Activated CD4-positive, alpha-beta T cell treated with anti-CD3 and anti-CD28 coated beads, Interleukin-2, amount 10 ng/mL, durations not matched to agents 24 days and 14 days (primary cell): Measurements from ENCODE around the gene PC. TPM values are rescaled to one million over a fixed set of nuclear protein-coding genes. Genes with fewer than 3 reads are reported as not detected.
A peak's percentile ranks its signal among the peaks of the same experiment; 100 is the strongest.

Experiments used
- DNase-seq: peaks from one replicate; pipeline ENCODE4 v3.0.0; 2022
- H3K27ac Mint-ChIP-seq: one replicate; pipeline ENCODE4 v1.8.0; 2022; ENCODE audit warnings: mild to moderate bottlenecking, mixed read lengths
- H3K27me3 Mint-ChIP-seq: one replicate; pipeline ENCODE4 v1.8.0; 2022; ENCODE audit warnings: mixed read lengths
- H3K36me3 Mint-ChIP-seq: one replicate; pipeline ENCODE4 v1.8.0; 2022; ENCODE audit warnings: low read depth, mild to moderate bottlenecking, mixed read lengths
- H3K4me1 Mint-ChIP-seq: one replicate; pipeline ENCODE4 v1.8.0; 2021; ENCODE audit warnings: mixed read lengths
- H3K4me3 Mint-ChIP-seq: one replicate; pipeline ENCODE4 v1.8.0; 2022; ENCODE audit warnings: mild to moderate bottlenecking, moderate library complexity, mixed read lengths
- H3K9me3 Mint-ChIP-seq: one replicate; pipeline ENCODE4 v1.8.0; 2021; ENCODE audit warnings: mixed read lengths
- intact Hi-C: fragments of 100-400 bp; cut with micrococcal nuclease; formaldehyde crosslinking; loops from one replicate; pipeline ENCODE4 v1.15.1; 2023
- total RNA-seq: library from RNA; stranded (reverse); gene quantifications from 2 replicates; pipeline ENCODE4 v1.2.3, GENCODE V29; 2022

The PC gene
- total RNA-seq, 1 donor from 2014 or later = 13.1 TPM

DNA sequence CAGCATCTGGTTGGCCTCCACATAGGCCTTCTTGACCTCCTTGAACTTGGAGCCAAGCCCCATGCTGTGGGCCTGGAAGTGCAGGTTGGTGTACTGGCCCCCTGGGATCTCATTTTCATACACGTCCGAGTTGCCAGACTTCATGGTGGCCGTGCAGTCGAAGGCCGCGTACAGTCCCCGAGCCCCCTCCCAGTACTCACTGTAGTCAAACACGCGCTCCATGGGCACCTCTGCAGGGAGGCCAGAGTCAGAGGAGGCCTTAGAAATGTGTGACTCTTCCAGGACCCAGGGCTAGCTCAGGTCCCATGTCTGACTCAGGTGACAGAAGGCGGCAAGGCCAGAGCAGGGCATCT lies 108.0 kb downstream of the PC start:
- peak; percentile 54 for DNase-seq
- H3K4me1 Mint-ChIP-seq = peaks cover 14% of the 10 kb centered on the region
- H3K9me3 Mint-ChIP-seq = no peaks in the 10 kb centered on the region
- H3K4me3 Mint-ChIP-seq = no peak overlapping the region
- intact Hi-C loops = no loop called here
- H3K27ac Mint-ChIP-seq = no peak overlapping the region
- no peaks in the 10 kb centered on the region for H3K27me3 Mint-ChIP-seq
- H3K36me3 Mint-ChIP-seq = peaks cover 7% of the 10 kb centered on the region

DNA sequence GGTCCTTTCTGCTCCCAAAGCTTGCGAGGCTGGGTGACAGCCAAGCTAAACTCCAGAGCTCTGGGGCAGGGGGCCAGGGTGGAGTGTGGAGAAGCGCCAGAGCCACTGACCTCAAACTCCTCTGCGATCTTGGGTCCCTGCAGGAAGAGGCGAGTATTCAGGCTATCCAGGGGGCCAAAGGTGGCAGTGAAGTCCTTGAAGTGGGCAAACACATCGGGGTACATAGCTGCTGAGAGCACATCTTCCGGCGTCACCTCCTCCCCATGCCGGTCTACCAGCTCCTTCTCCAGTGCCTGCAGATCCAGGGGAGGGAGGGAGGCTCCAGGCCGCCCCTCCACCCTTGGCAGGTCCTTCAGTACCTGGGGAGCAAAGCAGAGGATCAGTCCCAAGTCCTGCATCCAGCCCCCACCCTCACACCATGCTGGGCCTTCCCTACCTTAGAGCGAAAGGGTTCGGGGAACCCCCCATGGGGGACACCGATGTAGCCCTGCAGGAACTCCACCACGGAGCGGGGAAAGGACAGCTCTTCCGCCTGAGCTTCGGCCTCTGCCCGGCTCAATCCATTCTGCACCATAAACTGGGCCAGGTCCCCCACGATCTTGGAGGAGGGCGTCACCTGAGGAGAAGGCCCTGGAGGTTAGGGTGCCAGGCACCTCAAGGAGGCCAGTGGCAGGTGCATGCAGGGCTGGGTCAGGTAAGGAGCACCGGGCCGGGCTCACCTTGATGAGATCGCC lies 108.5 kb downstream of the PC start:
- Mint-ChIP-seq H3K4me3 (no peak overlapping the region), H3K27me3 (no peaks in the 10 kb centered on the region), H3K9me3 (no peaks in the 10 kb centered on the region), H3K4me1 (peaks cover 19% of the 10 kb centered on the region), H3K27ac (no peak overlapping the region), H3K36me3 (peaks cover 12% of the 10 kb centered on the region)
- DNase-seq = no peak
- intact Hi-C loops = no loop called here

GRCh38 chr11:66848671-66849500 lies 109.3 kb downstream of the PC start:
- intact Hi-C loops = no loop called here
- no peaks in the 10 kb centered on the region for H3K9me3 Mint-ChIP-seq
- H3K27ac Mint-ChIP-seq = no peak overlapping the region
- H3K27me3 Mint-ChIP-seq = no peaks in the 10 kb centered on the region
- H3K36me3 Mint-ChIP-seq = peaks cover 13% of the 10 kb centered on the region
- no peak overlapping the region for H3K4me3 Mint-ChIP-seq
- H3K4me1 Mint-ChIP-seq = peaks cover 20% of the 10 kb centered on the region
- no peak for DNase-seq

- Mint-ChIP-seq H3K4me1 (peaks cover 20% of the 10 kb centered on the region), H3K4me3 (no peak overlapping the region), H3K36me3 (peaks cover 14% of the 10 kb centered on the region), H3K27ac (no peak overlapping the region), H3K9me3 (no peaks in the 10 kb centered on the region), H3K27me3 (no peaks in the 10 kb centered on the region)
- DNase-seq = no peak
- intact Hi-C loops = no loop called here
Observed at GRCh38 chr11:66847461-66848232, 110.5 kb downstream of the PC start.

DNA sequence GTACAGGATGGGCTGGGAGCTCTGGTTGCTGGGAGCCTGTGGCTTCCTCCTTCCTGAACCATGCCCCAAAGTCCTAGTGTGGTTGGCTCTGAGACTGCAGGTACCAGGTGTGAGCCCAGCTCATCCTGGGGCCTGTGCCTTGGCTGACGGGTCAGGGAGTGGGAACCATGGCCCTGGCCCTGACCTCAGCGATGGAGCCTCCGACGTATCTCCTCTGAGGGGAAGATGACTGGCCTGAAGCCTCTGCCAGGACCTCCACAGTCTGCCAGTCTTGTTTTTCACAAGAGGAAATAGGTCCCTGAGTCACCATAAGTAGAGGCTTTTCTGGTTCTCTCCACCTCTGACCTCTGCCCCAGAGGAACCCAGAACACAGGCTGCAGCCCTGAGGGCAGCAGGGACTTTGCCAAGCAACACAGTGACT lies 111.5 kb downstream of the PC start:
- H3K4me3 Mint-ChIP-seq = no peak overlapping the region
- peaks cover 19% of the 10 kb centered on the region for H3K36me3 Mint-ChIP-seq
- no peaks in the 10 kb centered on the region for H3K9me3 Mint-ChIP-seq
- H3K4me1 Mint-ChIP-seq = peaks cover 24% of the 10 kb centered on the region
- no peak overlapping the region for H3K27ac Mint-ChIP-seq
- no peak for DNase-seq
- no peaks in the 10 kb centered on the region for H3K27me3 Mint-ChIP-seq
- intact Hi-C loops = no loop called here

- intact Hi-C loops = no loop called here
- H3K4me1 Mint-ChIP-seq = peaks cover 29% of the 10 kb centered on the region
- DNase-seq = peak; percentile 56
- H3K4me3 Mint-ChIP-seq = no peak overlapping the region
- H3K27me3 Mint-ChIP-seq = no peaks in the 10 kb centered on the region
- H3K9me3 Mint-ChIP-seq = no peaks in the 10 kb centered on the region
- no peak overlapping the region for H3K27ac Mint-ChIP-seq
- peaks cover 22% of the 10 kb centered on the region for H3K36me3 Mint-ChIP-seq
Observed at GRCh38 chr11:66845876-66846212, 112.3 kb downstream of the PC start.

DNA sequence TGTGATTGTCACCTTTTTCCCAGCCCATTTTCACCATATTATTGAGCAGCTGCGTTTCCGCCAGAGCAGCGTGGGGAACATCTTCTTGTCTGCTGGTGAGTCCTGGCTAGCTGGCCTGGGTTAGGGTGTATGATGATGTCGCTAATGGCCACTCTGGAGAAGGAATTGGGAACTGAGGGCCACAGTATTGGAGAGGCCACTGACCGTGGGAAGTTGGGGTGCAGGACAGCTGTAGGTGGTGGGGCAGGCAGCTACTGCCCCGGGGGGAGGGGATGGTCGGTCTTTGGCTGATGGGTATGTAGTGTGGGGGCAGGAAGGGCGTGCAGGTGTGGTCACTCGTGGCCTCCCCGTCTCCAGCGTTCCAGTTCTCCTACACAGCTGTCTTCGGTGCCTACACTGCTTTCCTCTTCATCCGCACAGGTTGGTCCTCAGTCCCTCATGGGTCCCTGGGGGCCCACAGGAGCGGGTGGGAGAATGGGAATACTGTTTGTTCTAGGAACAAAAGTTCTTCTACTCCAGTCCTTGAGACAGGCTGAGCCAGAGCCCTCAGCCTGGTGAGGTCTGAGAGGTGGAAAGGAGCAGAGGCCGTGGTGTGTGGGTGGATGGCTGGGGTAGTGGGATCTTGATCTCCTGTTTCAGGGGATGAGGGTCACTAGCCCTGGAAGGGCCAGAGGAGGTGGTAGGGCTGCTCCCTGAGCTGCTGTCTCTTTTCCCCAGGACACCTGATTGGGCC lies 112.9 kb downstream of the PC start:
- Mint-ChIP-seq H3K4me1 (peaks cover 32% of the 10 kb centered on the region), H3K4me3 (peak overlapping the region; percentile 91), H3K9me3 (no peaks in the 10 kb centered on the region), H3K36me3 (peaks cover 26% of the 10 kb centered on the region), H3K27me3 (no peaks in the 10 kb centered on the region), H3K27ac (peak overlapping the region; percentile 96)
- intact Hi-C loops = no loop called here
- DNase-seq = peak; percentile 55

- intact Hi-C loops = no loop called here
- peak overlapping the region; percentile 96 for H3K27ac Mint-ChIP-seq
- peak; percentile 61 for DNase-seq
- H3K9me3 Mint-ChIP-seq = no peaks in the 10 kb centered on the region
- H3K27me3 Mint-ChIP-seq = no peaks in the 10 kb centered on the region
- H3K4me3 Mint-ChIP-seq = peak overlapping the region; percentile 91
- peaks cover 29% of the 10 kb centered on the region for H3K36me3 Mint-ChIP-seq
- peaks cover 39% of the 10 kb centered on the region for H3K4me1 Mint-ChIP-seq
Observed at GRCh38 chr11:66844496-66845142, 113.6 kb downstream of the PC start.

- Mint-ChIP-seq H3K4me1 (peaks cover 42% of the 10 kb centered on the region), H3K9me3 (no peaks in the 10 kb centered on the region), H3K4me3 (peak overlapping the region; percentile 91), H3K27ac (peak overlapping the region; percentile 96), H3K27me3 (no peaks in the 10 kb centered on the region), H3K36me3 (peaks cover 33% of the 10 kb centered on the region)
- DNase-seq = peak; percentile 60
- intact Hi-C loops = loop anchor here (1.0 to 2.0 kb wide), 2 partner anchors 12 to 99 kb away; a partner anchor contains a TSS
Observed at GRCh38 chr11:66843776-66844495, 114.2 kb downstream of the PC start.

- peaks cover 34% of the 10 kb centered on the region for H3K36me3 Mint-ChIP-seq
- H3K9me3 Mint-ChIP-seq = no peaks in the 10 kb centered on the region
- peak; percentile 98 for DNase-seq
- H3K27me3 Mint-ChIP-seq = no peaks in the 10 kb centered on the region
- peak within 1 kb of the TSS; percentile 91 for H3K4me3 Mint-ChIP-seq
- peak within 1 kb of the TSS; percentile 96 for H3K27ac Mint-ChIP-seq
- intact Hi-C loops = loop anchor here (1.0 to 2.0 kb wide), 2 partner anchors 13 to 98 kb away; a partner anchor contains a TSS
- H3K4me1 Mint-ChIP-seq = peaks cover 42% of the 10 kb centered on the region
Observed at GRCh38 chr11:66842896-66843775, 115.0 kb downstream of the PC start, which contains the start of gene RCE1. Gene RCE1, plus strand, starts transcription at chr11:66843441. Its CDS starts 15 bp downstream, at chr11:66843456.

GRCh38 chr11:66842501-66842895 lies 115.7 kb downstream of the PC start:
- peak overlapping the region; percentile 91 for H3K4me3 Mint-ChIP-seq
- no peaks in the 10 kb centered on the region for H3K27me3 Mint-ChIP-seq
- peaks cover 43% of the 10 kb centered on the region for H3K4me1 Mint-ChIP-seq
- H3K27ac Mint-ChIP-seq = peak overlapping the region; percentile 85
- no peaks in the 10 kb centered on the region for H3K9me3 Mint-ChIP-seq
- peaks cover 36% of the 10 kb centered on the region for H3K36me3 Mint-ChIP-seq
- intact Hi-C loops = loop anchor here (2.0 kb wide), 1 partner anchor 98 kb away; a partner anchor contains a TSS
- DNase-seq = no peak

DNA sequence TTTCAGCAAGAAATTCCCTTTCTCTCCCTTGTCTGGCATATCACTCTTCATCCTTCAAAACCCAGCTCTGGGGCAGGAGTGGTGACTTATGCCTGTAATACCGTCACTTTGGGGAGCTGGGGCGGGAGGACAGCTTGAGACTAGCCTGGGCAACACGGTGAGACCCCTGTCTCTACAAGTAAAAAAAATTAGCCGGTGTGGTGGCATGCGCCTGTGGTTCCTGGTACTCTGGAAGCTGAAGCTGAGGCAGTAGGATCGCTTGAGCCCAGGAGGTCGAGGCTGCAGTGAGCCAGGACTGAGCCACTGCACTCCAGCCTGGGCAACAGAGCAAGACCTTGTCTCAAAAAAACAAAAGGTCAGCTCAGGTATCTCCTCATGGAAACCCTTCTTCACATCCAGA lies 116.3 kb downstream of the PC start:
- Mint-ChIP-seq H3K27me3 (no peaks in the 10 kb centered on the region), H3K27ac (peak overlapping the region; percentile 85), H3K4me3 (peak overlapping the region; percentile 91), H3K36me3 (peaks cover 36% of the 10 kb centered on the region), H3K9me3 (no peaks in the 10 kb centered on the region), H3K4me1 (peaks cover 43% of the 10 kb centered on the region)
- peak; percentile 63 for DNase-seq
- intact Hi-C loops = loop anchor here (2.0 kb wide), 1 partner anchor 97 kb away; a partner anchor contains a TSS
